HEK293 (cell line): Measurements from ENCODE around the gene NKD1.

Experiments
- CTCF ChIA-PET: fragments of 350-600 bp; formaldehyde crosslinking; extraction: SDS; loops from one replicate; lab custom pipeline; 2021; ENCODE audit warnings: antibody characterized with exemption; lab: Yijun Ruan, JAX
- POLR2A ChIA-PET: fragments of 300-600 bp; formaldehyde crosslinking; extraction: SDS; loops from one replicate; lab custom pipeline; 2020; ENCODE audit warnings: antibody characterized with exemption, inconsistent platforms; lab: Yijun Ruan, JAX
- H3K27ac ChIP-seq: fragments of 200-500 bp; sonication (Bioruptor generic); 2 replicates; pipeline ENCODE4 v1.5.1; 2014; ENCODE audit warnings: low read depth, low read length, control low read depth, inconsistent platforms; ENCODE audit errors: extremely low read depth
- H3K36me3 ChIP-seq, 2 experiments: fragments of 200-500 bp in 1 of 2; sonication (Bioruptor generic) in 1 of 2; 1 replicate in 1 of 2; 2 replicates in 1 of 2; pipeline ENCODE4 v1.5.1; 2014 to 2017; ENCODE audit warnings: inconsistent platforms in 2 of 2, low read length in 2 of 2; ENCODE audit not compliant: control insufficient read depth in 2 of 2, insufficient read depth in 1 of 2
- H3K4me1 ChIP-seq: fragments of 200-500 bp; sonication (Bioruptor generic); 2 replicates; pipeline ENCODE4 v1.5.1; 2014; ENCODE audit warnings: mild to moderate bottlenecking, low read length, inconsistent platforms; ENCODE audit not compliant: control insufficient read depth, insufficient read depth
- H3K4me3 ChIP-seq: 2 replicates; pipeline ENCODE4 v1.5.1; 2011; ENCODE audit warnings: low read depth, mild to moderate bottlenecking, control low read depth, low read length, moderate library complexity
- H3K9me3 ChIP-seq: fragments of 200-500 bp; sonication (Bioruptor generic); 2 replicates; pipeline ENCODE4 v1.5.1; 2014; ENCODE audit warnings: low read depth, low read length, inconsistent platforms; ENCODE audit not compliant: control insufficient read depth, insufficient read depth
- RBAK ChIP-seq: fragments of 450-650 bp; formaldehyde crosslinking; IDR thresholded peaks from 2 replicates; pipeline ENCODE4 v1.5.1; 2016; ENCODE audit warnings: missing biosample characterization, missing genetic modification characterization
- REPIN1 ChIP-seq: fragments of 450-650 bp; formaldehyde crosslinking; IDR thresholded peaks from 2 replicates; pipeline ENCODE4 v1.5.1; 2017; ENCODE audit warnings: missing biosample characterization, missing genetic modification characterization, low read depth
- SCRT2 ChIP-seq: fragments of 450-650 bp; formaldehyde crosslinking; IDR thresholded peaks from 2 replicates; pipeline ENCODE4 v1.5.1; 2016; ENCODE audit warnings: missing biosample characterization, missing genetic modification characterization
- ZBTB7A ChIP-seq: fragments of 450-650 bp; formaldehyde crosslinking; IDR thresholded peaks from 2 replicates; pipeline ENCODE4 v1.5.1; 2016; ENCODE audit warnings: low read depth, missing biosample characterization, missing genetic modification characterization
- ZNF132 ChIP-seq: fragments of 450-650 bp; formaldehyde crosslinking; IDR thresholded peaks from 2 replicates; pipeline ENCODE4 v1.5.1; 2017; ENCODE audit warnings: missing biosample characterization, missing genetic modification characterization, borderline replicate concordance
- ZNF155 ChIP-seq: fragments of 450-650 bp; formaldehyde crosslinking; IDR thresholded peaks from 2 replicates; pipeline ENCODE4 v1.5.1; 2016; ENCODE audit warnings: missing biosample characterization, missing genetic modification characterization
- ZNF175 ChIP-seq: fragments of 450-650 bp; formaldehyde crosslinking; IDR thresholded peaks from 2 replicates; pipeline ENCODE4 v1.5.1; 2016; ENCODE audit warnings: missing biosample characterization, missing genetic modification characterization
- ZNF274 ChIP-seq, 2 experiments: fragments of 200-500 bp in 1 of 2; fragments of 450-650 bp in 1 of 2; sonication (Bioruptor generic) in 1 of 2; formaldehyde crosslinking in 1 of 2; IDR thresholded peaks; 2 replicates each; pipeline versions ENCODE4 v1.5.1 to v1.6.1; 2014 to 2016; ENCODE audit warnings: borderline replicate concordance in 1 of 2, inconsistent platforms in 1 of 2, low read length in 1 of 2, missing biosample characterization in 1 of 2, missing genetic modification characterization in 1 of 2
- ZNF529 ChIP-seq: fragments of 450-650 bp; formaldehyde crosslinking; IDR thresholded peaks from 2 replicates; pipeline ENCODE4 v1.5.1; 2017; ENCODE audit warnings: missing genetic modification characterization, missing biosample characterization; ENCODE audit not compliant: insufficient replicate concordance
- ZNF544 ChIP-seq: fragments of 450-650 bp; formaldehyde crosslinking; IDR thresholded peaks from 2 replicates; pipeline ENCODE4 v1.5.0; 2017; ENCODE audit warnings: missing biosample characterization, missing genetic modification characterization
- ZNF555 ChIP-seq: fragments of 450-650 bp; formaldehyde crosslinking; conservative IDR thresholded peaks from 2 replicates; pipeline ENCODE4 v1.5.1; 2017; ENCODE audit warnings: missing biosample characterization, mild to moderate bottlenecking, missing genetic modification characterization, inconsistent platforms
- ZNF558 ChIP-seq: fragments of 450-650 bp; formaldehyde crosslinking; IDR thresholded peaks from 2 replicates; pipeline ENCODE4 v1.5.1; 2016; ENCODE audit warnings: missing biosample characterization, missing genetic modification characterization
- ZNF747 ChIP-seq: fragments of 450-650 bp; formaldehyde crosslinking; IDR thresholded peaks from 2 replicates; pipeline ENCODE4 v1.5.1; 2016; ENCODE audit warnings: missing biosample characterization, missing genetic modification characterization
- ZNF837 ChIP-seq: fragments of 450-650 bp; formaldehyde crosslinking; IDR thresholded peaks from 2 replicates; pipeline ENCODE4 v1.5.1; 2016; ENCODE audit warnings: missing biosample characterization, missing genetic modification characterization
- ZSCAN23 ChIP-seq: fragments of 450-650 bp; formaldehyde crosslinking; IDR thresholded peaks from 2 replicates; pipeline ENCODE4 v1.5.1; 2016; ENCODE audit warnings: missing biosample characterization, missing genetic modification characterization
- TF ChIP-seq, protein P1 (sequence below): fragments of 450-650 bp; IDR thresholded peaks from 2 replicates; pipeline ENCODE4 v1.5.1; 2018; ENCODE audit warnings: missing biosample characterization, mild to moderate bottlenecking, missing genetic modification characterization
- TF ChIP-seq, protein P2 (sequence below): fragments of 450-650 bp; formaldehyde crosslinking; IDR thresholded peaks from 2 replicates; pipeline ENCODE4 v1.5.1; 2016; ENCODE audit warnings: missing biosample characterization, missing genetic modification characterization
- TF ChIP-seq, protein P3 (sequence below): fragments of 450-650 bp; formaldehyde crosslinking; IDR thresholded peaks from 2 replicates; pipeline ENCODE4 v1.5.1; 2016; ENCODE audit warnings: missing biosample characterization, missing genetic modification characterization
- TF ChIP-seq, protein P4 (sequence below): fragments of 450-650 bp; formaldehyde crosslinking; IDR thresholded peaks from 2 replicates; pipeline ENCODE4 v1.5.1; 2016; ENCODE audit warnings: missing biosample characterization, missing genetic modification characterization
- TF ChIP-seq, protein P5 (sequence below): fragments of 450-650 bp; formaldehyde crosslinking; IDR thresholded peaks from 2 replicates; pipeline ENCODE4 v1.5.1; 2016; ENCODE audit warnings: missing biosample characterization, missing genetic modification characterization
- TF ChIP-seq, protein P6 (sequence below): fragments of 450-650 bp; formaldehyde crosslinking; optimal IDR thresholded peaks from 2 replicates; pipeline ENCODE3; 2016; ENCODE audit warnings: missing biosample characterization, mild to moderate bottlenecking, missing genetic modification characterization

The NKD1 gene

DNA sequence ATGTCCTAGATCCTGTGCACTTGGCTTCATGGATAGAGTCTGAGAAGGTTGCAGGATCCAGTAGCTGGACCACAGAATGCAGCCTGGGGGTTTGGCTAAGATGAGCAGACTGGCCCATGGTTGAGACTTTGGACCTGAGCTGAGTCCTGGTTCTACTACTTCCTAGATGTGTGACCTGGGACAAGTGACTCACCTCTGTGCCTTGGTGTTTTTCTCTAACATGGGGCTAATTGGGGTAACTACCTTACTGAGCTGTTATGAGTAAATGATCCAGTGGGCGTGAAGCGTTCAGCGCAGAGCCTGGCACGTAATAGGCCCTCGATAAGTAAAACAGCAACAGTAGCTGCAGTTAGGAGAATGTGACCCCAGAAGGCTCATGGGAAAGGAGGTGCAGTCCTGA, 94.2 kb downstream of the NKD1 start (continued):
- TF ChIP-seq, protein P1, sequence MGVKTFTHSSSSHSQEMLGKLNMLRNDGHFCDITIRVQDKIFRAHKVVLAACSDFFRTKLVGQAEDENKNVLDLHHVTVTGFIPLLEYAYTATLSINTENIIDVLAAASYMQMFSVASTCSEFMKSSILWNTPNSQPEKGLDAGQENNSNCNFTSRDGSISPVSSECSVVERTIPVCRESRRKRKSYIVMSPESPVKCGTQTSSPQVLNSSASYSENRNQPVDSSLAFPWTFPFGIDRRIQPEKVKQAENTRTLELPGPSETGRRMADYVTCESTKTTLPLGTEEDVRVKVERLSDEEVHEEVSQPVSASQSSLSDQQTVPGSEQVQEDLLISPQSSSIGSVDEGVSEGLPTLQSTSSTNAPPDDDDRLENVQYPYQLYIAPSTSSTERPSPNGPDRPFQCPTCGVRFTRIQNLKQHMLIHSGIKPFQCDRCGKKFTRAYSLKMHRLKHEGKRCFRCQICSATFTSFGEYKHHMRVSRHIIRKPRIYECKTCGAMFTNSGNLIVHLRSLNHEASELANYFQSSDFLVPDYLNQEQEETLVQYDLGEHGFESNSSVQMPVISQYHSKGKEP (tag by site-specific recombination): no peak
- TF ChIP-seq, protein P2, sequence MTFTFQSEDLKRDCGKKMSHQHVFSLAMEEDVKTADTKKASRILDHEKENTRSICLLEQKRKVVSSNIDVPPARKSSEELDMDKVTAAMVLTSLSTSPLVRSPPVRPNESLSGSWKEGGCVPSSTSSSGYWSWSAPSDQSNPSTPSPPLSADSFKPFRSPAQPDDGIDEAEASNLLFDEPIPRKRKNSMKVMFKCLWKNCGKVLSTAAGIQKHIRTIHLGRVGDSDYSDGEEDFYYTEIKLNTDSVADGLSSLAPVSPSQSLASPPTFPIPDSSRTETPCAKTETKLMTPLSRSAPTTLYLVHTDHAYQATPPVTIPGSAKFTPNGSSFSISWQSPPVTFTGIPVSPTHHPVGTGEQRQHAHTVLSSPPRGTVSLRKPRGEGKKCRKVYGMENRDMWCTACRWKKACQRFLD (tag by site-specific recombination): no peak
- TF ChIP-seq ZSCAN23: no peak

DNA sequence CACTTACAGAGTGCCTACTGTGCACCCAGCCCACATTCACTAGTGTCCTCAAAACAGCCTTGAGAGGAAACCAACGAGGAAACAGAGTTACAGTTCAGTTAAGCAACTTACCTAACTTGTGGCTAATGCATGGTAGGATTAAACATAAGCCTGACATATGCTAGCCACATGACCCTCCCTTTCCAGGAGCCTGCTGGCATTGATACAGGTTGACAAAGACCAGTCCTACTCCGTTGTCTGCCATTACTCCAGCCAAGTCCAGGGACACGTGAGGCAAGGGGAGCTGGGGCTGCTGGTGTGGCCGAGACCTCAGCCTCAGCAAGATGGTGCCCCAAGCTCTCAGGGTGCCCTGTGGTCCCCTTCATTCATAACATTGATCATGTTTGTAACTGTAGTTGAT, 95.0 kb downstream of the NKD1 start:
- POLR2A ChIA-PET: no interaction called here
- Histone ChIP-seq H3K36me3 (no peaks in the 10 kb centered on the region), H3K4me3 (no peak overlapping the region), H3K9me3 (no peaks in the 10 kb centered on the region), H3K27ac (no peak overlapping the region), H3K4me1 (no peaks in the 10 kb centered on the region)
- TF ChIP-seq RBAK: no peak
- no peak for TF ChIP-seq SCRT2
- no peak for TF ChIP-seq ZNF544 (tag by site-specific recombination)
- TF ChIP-seq ZNF155 (tag by site-specific recombination): no peak
- TF ChIP-seq ZNF529 (tag by site-specific recombination): no peak
- TF ChIP-seq ZNF175 (tag by site-specific recombination): no peak
- TF ChIP-seq, protein P3, sequence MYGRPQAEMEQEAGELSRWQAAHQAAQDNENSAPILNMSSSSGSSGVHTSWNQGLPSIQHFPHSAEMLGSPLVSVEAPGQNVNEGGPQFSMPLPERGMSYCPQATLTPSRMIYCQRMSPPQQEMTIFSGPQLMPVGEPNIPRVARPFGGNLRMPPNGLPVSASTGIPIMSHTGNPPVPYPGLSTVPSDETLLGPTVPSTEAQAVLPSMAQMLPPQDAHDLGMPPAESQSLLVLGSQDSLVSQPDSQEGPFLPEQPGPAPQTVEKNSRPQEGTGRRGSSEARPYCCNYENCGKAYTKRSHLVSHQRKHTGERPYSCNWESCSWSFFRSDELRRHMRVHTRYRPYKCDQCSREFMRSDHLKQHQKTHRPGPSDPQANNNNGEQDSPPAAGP (tag by site-specific recombination): no peak
- TF ChIP-seq ZNF555 (tag by site-specific recombination): no peak
- TF ChIP-seq, protein P4, sequence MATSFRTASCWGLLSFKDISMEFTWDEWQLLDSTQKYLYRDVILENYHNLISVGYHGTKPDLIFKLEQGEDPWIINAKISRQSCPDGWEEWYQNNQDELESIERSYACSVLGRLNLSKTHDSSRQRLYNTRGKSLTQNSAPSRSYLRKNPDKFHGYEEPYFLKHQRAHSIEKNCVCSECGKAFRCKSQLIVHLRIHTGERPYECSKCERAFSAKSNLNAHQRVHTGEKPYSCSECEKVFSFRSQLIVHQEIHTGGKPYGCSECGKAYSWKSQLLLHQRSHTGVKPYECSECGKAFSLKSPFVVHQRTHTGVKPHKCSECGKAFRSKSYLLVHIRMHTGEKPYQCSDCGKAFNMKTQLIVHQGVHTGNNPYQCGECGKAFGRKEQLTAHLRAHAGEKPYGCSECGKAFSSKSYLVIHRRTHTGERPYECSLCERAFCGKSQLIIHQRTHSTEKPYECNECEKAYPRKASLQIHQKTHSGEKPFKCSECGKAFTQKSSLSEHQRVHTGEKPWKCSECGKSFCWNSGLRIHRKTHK (tag by site-specific recombination): no peak
- TF ChIP-seq ZNF132 (tag by site-specific recombination): no peak
- TF ChIP-seq ZBTB7A (tag by site-specific recombination): no peak
- TF ChIP-seq ZNF274 (IDR thresholded peaks at IDR 0.05; ENCODE audit: low read length): no peak
- TF ChIP-seq ZNF274 (tag by site-specific recombination; IDR thresholded peaks at IDR 0.05; ENCODE audit: borderline replicate concordance): no peak
- no peak for TF ChIP-seq ZNF837 (tag by site-specific recombination)
- TF ChIP-seq ZNF558 (tag by site-specific recombination): no peak
- no peak for TF ChIP-seq ZNF747 (tag by site-specific recombination)
- no peak for TF ChIP-seq REPIN1
- TF ChIP-seq, protein P5, sequence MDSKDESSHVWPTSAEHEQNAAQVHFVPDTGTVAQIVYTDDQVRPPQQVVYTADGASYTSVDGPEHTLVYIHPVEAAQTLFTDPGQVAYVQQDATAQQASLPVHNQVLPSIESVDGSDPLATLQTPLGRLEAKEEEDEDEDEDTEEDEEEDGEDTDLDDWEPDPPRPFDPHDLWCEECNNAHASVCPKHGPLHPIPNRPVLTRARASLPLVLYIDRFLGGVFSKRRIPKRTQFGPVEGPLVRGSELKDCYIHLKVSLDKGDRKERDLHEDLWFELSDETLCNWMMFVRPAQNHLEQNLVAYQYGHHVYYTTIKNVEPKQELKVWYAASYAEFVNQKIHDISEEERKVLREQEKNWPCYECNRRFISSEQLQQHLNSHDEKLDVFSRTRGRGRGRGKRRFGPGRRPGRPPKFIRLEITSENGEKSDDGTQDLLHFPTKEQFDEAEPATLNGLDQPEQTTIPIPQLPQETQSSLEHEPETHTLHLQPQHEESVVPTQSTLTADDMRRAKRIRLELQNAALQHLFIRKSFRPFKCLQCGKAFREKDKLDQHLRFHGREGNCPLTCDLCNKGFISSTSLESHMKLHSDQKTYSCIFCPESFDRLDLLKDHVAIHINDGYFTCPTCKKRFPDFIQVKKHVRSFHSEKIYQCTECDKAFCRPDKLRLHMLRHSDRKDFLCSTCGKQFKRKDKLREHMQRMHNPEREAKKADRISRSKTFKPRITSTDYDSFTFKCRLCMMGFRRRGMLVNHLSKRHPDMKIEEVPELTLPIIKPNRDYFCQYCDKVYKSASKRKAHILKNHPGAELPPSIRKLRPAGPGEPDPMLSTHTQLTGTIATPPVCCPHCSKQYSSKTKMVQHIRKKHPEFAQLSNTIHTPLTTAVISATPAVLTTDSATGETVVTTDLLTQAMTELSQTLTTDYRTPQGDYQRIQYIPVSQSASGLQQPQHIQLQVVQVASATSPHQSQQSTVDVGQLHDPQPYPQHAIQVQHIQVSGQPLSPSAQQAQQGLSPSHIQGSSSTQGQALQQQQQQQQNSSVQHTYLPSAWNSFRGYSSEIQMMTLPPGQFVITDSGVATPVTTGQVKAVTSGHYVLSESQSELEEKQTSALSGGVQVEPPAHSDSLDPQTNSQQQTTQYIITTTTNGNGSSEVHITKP: no peak
- TF ChIP-seq, protein P6, sequence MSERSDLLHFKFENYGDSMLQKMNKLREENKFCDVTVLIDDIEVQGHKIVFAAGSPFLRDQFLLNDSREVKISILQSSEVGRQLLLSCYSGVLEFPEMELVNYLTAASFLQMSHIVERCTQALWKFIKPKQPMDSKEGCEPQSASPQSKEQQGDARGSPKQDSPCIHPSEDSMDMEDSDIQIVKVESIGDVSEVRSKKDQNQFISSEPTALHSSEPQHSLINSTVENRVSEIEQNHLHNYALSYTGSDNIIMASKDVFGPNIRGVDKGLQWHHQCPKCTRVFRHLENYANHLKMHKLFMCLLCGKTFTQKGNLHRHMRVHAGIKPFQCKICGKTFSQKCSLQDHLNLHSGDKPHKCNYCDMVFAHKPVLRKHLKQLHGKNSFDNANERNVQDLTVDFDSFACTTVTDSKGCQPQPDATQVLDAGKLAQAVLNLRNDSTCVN: no peak
- CTCF ChIA-PET: interaction anchor here (0.6 to 1.4 kb wide), 3 partner anchors 22 to 138 kb away, joined by 4 to 6 read pairs (median 5); no protein-coding TSS in a partner anchor
